Amniotic stem cell (primary cell): ENCODE data around the gene RFC2.

Source experiments
- DNase-seq: peaks from one replicate; lab custom pipeline; 2025; lab: John Stamatoyannopoulos, UW

Gene RFC2

GRCh38 chr7:74190259-74190658, 63.9 kb downstream of the RFC2 start:
- DNase-seq, result no peak

GRCh38 chr7:74187915-74188675, 66.1 kb downstream of the RFC2 start:
- DNase-seq, result no peak

DNA sequence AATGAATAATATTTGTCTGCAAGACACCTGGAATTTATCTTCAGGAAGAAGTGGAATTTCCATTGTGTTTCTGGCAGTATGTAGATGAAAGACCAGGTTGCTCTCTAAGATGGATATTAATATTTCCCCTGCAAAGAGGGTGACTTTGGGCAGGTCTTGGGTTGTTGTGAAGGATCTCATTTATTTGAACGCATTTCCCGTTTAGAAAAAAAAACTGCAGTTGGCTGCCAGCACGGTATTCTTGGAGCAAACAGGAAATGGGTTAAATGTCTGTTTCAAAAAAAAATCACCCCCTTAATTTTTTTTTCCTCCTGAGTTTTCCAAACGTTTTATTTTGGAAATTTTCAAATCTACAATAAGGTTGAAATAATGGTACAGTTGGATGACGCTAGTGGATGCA, 68.6 kb downstream of the RFC2 start:
- DNase-seq, result no peak

GRCh38 chr7:74185016-74185415, 69.2 kb downstream of the RFC2 start:
- DNase-seq, result no peak

DNA sequence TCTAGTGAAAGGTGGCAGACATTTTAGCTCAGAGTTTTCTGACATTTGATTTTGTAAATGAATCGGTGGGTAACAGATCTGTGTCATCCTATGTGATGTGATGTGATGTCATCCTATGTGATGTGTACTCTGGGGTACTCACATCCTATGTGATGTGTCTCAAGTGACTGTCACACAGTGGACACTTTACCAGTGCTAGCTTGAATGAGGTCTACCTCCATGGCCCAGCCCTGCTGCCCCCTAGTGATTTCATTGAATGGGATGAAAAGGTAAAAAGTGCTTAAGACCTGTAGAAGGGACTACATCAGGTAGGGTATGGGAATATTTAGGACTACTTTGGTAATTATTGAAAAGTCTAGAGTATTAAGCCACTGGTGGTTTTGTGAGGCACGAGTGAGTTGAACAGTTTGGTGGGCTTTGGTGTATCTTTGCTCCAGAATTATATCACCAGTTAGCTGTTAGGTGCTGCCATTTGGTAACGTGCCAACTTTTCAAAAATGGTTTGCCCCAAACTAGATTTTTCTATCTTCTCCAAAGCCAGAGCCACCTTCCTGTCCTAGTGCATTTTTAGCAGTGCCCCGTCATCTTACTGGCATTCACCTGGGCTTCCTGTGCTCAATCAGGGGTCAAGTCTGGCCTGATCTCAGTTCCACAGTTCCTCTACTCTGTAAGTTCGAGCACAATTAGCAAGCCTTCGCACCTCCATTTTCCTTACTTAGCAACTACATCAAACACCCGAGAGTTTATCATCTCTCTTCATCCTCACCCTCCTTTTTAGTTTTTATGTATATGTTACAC, 70.3 kb downstream of the RFC2 start:
- DNase-seq, result no peak

- DNase-seq, result no peak
Observed at GRCh38 chr7:74183142-74183541, 71.1 kb downstream of the RFC2 start.

DNA sequence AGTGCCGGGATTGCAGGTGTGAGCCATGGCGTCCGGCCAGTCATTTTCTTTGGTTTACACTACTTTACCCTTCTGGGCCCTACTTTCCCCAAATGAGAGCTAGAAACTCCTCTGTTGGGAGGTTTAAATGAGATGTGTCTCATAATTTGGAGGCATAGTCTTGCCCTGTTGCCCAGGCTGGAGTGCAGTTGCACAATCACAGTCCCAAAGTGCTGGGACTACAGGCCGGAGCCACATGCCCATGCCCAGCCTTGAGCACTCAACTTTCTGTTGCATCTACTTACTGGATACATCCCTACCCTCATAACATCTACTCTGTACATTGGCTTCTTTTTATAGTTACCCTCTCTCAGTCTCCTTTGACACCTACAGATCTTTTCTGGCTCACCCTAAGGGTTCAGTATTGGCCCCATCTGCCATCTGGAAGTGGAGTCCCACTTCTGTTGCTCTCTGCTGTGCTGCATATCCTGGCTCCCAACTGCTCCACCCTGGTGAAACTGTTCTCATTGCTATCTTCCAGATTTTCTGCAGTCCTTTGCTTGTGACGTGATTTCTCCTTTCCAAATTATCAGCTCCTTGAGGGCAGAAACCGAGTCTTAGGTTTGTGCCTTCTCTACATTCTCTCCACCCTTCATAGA, 71.6 kb downstream of the RFC2 start:
- no peak for DNase-seq

DNA sequence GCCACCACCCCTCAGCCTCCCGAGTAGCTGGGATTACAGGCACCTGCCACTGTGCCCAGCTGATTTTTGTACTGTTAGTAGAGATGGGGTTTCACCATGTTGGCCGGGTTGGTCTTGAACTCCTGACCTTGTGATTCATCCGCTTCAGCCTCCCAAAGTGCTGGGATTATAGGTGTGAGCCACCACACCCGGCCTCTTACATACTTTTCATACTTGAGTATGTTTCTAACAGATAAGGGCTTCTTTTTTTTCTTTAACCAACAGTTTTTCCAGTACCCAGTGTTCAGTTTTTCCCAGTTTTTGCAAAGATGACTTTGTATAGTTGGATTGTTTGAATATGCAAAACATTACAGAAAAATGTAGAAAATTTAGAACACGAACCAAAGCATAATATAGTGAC, 72.4 kb downstream of the RFC2 start:
- no peak for DNase-seq
